NOMO-1 (cell line): ENCODE results near the gene IRF9.
A peak's percentile ranks its signal among the peaks of the same experiment; 100 is the strongest.

Experiments
- DNase-seq, 2 experiments: peaks; one replicate each; lab custom pipeline; 2025; ENCODE audit not compliant: unreplicated experiment in 2 of 2; lab: John Stamatoyannopoulos, UW

Gene IRF9

GRCh38 chr14:24176599-24176998 is 15.5 kb downstream of the IRF9 start:
- DNase-seq = no peak

- no peak for DNase-seq
These were observed 16.2 kb downstream of the IRF9 start for GRCh38 chr14:24177041-24177825.

GRCh38 chr14:24177891-24178290 is 16.8 kb downstream of the IRF9 start:
- DNase-seq = no peak

- no peak for DNase-seq
These were observed 17.5 kb downstream of the IRF9 start for GRCh38 chr14:24178399-24179178.

- DNase-seq = no peak
These were observed 18.4 kb downstream of the IRF9 start for GRCh38 chr14:24179294-24179960.

GRCh38 chr14:24179961-24180796 is 19.1 kb downstream of the IRF9 start:
- no peak for DNase-seq

- DNase-seq = no peak
These were observed 20.5 kb downstream of the IRF9 start for GRCh38 chr14:24181371-24182077.

- DNase-seq = no peak
These were observed 21.2 kb downstream of the IRF9 start for GRCh38 chr14:24182110-24182882.

GRCh38 chr14:24183014-24183481 is 22.0 kb downstream of the IRF9 start:
- DNase-seq = no peak

GRCh38 chr14:24184104-24184970 is 23.3 kb downstream of the IRF9 start:
- DNase-seq = no peak

GRCh38 chr14:24185026-24185425 is 24.0 kb downstream of the IRF9 start:
- no peak for DNase-seq

- no peak for DNase-seq
These were observed 24.7 kb downstream of the IRF9 start for GRCh38 chr14:24185741-24186140.

- no peak for DNase-seq
These were observed 25.9 kb downstream of the IRF9 start for GRCh38 chr14:24186831-24187538.

- no peak for DNase-seq
These were observed 26.5 kb downstream of the IRF9 start for GRCh38 chr14:24187539-24187915.

GRCh38 chr14:24188251-24189058 is 27.4 kb downstream of the IRF9 start, which contains the start of gene IPO4:
Gene IPO4, minus strand, starts transcription at chr14:24188816. Its CDS starts 29 bp downstream, at chr14:24188787.
- DNase-seq = peak; percentile 94 to 95

GRCh38 chr14:24189059-24189375 is 28.0 kb downstream of the IRF9 start:
- DNase-seq = no peak

GRCh38 chr14:24189460-24189859 is 28.4 kb downstream of the IRF9 start:
- no peak for DNase-seq
